ENCODE data around the gene KDM2A. TPM values are rescaled to one million over a fixed set of nuclear protein-coding genes. Genes with fewer than 3 reads are reported as not detected.

KDM2A gene
- total RNA-seq, 4 donors from 2014 or later, result 38.7 to 88.1 (median 73.5) TPM

DNA sequence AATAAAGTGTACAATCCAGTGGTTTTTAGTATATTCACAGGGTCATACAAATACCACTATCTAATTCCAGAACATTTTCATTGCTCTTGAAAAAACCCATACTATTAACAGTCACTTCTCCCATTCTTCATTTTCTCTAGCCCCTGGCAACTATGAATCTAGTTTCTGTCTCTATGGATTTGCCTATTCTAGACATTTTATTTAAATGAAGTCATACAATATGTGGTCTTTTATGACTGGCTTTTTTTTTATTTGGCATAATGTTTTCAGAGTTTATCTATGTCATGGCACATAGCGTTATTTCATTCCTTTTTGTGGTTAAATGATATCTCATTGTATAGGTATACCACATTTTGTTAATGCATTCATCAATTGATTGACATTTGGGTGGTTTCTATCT is 59.4 kb downstream of the KDM2A start:
- 91 to 96% methylated on average over 1 of the region's 1 CpG for WGBS, 2 donors
- intact Hi-C loops (cut with DNase I), result no loop called here

DNA sequence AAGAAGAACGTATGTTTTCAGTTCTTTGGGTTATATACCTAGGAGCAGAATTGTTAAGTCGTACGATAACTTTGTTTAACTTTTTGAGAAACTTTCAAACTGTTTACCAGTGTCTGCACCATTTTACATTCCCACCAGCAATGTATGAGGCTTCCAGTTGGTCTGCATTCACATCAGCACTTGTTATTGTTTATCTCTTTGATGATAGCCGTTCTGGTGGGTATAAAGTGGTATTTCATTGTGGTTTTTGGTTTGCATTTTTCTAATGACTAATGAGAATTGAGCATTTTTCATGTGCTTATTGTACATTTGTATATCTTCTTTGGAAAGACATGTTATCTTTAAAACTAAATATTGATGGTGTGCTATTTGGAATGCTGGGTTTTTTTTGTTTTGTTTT is 59.8 kb downstream of the KDM2A start:
- Histone ChIP-seq H3K27ac (no peak overlapping the region), H3K27me3 (no peaks in the 10 kb centered on the region), H3K4me3 (replicated peaks in 1 of 3) (no peak overlapping the region), H3K9me3 (no peaks in the 10 kb centered on the region), H3K4me1 (no peaks in the 10 kb centered on the region), H3K36me3 (peaks cover 0 to 23% of the 10 kb centered on the region in 2 donors)
- no peak for TF ChIP-seq CTCF (IDR thresholded peaks at IDR 0.05)
- TF ChIP-seq POLR2A (IDR thresholded peaks at IDR 0.05), result no peak
- intact Hi-C loops (cut with DNase I), result no loop called here
- DNase-seq, result no peak
- 89 to 95% methylated on average over 4 of the region's 4 CpGs for whole genome bisulfite sequencing, 2 donors

More for the DNA sequence above, 59.4 kb downstream of the KDM2A start:
- Histone ChIP-seq H3K9me3 (no peaks in the 10 kb centered on the region), H3K27ac (no peak overlapping the region), H3K36me3 (peaks cover 0 to 21% of the 10 kb centered on the region in 2 donors), H3K4me1 (no peaks in the 10 kb centered on the region), H3K4me3 (replicated peaks in 1 of 3) (no peak overlapping the region), H3K27me3 (no peaks in the 10 kb centered on the region)
- no peak for DNase-seq
- TF ChIP-seq POLR2A (IDR thresholded peaks at IDR 0.05) (no peak), CTCF (IDR thresholded peaks at IDR 0.05) (no peak)

- no peak for TF ChIP-seq CTCF (IDR thresholded peaks at IDR 0.05)
- no peak for TF ChIP-seq POLR2A (IDR thresholded peaks at IDR 0.05)
- Histone ChIP-seq H3K4me3 (replicated peaks in 1 of 3) (no peak overlapping the region), H3K36me3 (peaks cover 0 to 23% of the 10 kb centered on the region in 2 donors), H3K27me3 (no peaks in the 10 kb centered on the region), H3K27ac (no peak overlapping the region), H3K9me3 (no peaks in the 10 kb centered on the region), H3K4me1 (no peaks in the 10 kb centered on the region)
- intact Hi-C loops (cut with DNase I), result no loop called here
- 90 to 92% methylated on average over 5 of the region's 5 CpGs for WGBS, 2 donors
- DNase-seq, result no peak
Observed at GRCh38 chr11:67179892-67180490, 60.9 kb downstream of the KDM2A start.

DNA sequence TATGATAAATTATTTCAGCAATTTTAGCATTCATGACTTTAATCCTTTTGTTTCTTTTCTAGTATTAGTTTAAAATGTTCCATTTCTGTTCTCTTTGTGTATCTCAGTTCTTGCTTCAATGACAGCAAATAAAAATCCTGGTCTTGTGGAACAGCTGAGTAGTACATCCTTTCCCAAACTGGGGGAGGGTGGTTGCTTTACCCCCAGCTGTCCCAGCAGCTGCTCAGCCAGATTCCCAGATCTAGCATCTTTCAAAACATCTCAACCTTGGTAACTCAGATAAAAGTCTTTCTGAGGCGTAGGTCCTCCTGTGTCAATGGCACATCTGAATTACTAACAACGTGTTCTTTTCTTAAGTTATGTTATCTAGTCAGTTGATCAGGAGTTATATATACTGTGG is 75.0 kb downstream of the KDM2A start:
- intact Hi-C loops (cut with DNase I), result no loop called here
- no peak for TF ChIP-seq POLR2A (IDR thresholded peaks at IDR 0.05)
- no peak for TF ChIP-seq CTCF (IDR thresholded peaks at IDR 0.05)

GRCh38 chr11:67195971-67196456 is 77.0 kb downstream of the KDM2A start:
- no peak overlapping the region for H3K4me3 ChIP-seq (replicated peaks in 1 of 3)
- 92 to 94% methylated on average over 6 of the region's 6 CpGs for WGBS, 2 donors
- H3K27ac ChIP-seq, result no peak overlapping the region
- TF ChIP-seq POLR2A (IDR thresholded peaks at IDR 0.05) (no peak), CTCF (IDR thresholded peaks at IDR 0.05) (no peak)
- H3K4me1 ChIP-seq, result peaks cover 8 to 19% of the 10 kb centered on the region in 2 donors
- no peaks in the 10 kb centered on the region for H3K27me3 ChIP-seq
- no peak for DNase-seq
- intact Hi-C loops (cut with DNase I), result no loop called here
- peaks cover 5 to 6% of the 10 kb centered on the region in 2 donors for H3K36me3 ChIP-seq
- no peaks in the 10 kb centered on the region for H3K9me3 ChIP-seq

More for the DNA sequence above, 75.0 kb downstream of the KDM2A start:
- 98 to 99% methylated on average over 2 of the region's 2 CpGs for WGBS, 2 donors
- no peaks in the 10 kb centered on the region for H3K9me3 ChIP-seq
- no peak overlapping the region for H3K27ac ChIP-seq
- H3K27me3 ChIP-seq, result no peaks in the 10 kb centered on the region
- DNase-seq, result no peak
- peaks cover 3 to 12% of the 10 kb centered on the region in 2 donors for H3K4me1 ChIP-seq
- H3K4me3 ChIP-seq (replicated peaks in 1 of 3), result no peak overlapping the region
- peaks cover 0 to 6% of the 10 kb centered on the region in 2 donors for H3K36me3 ChIP-seq

All from thyroid gland (tissue), 4 donors.